Ovary (tissue), 9 donors: ENCODE results near the gene KNDC1. TPM values are rescaled to one million over a fixed set of nuclear protein-coding genes. Genes with fewer than 3 reads are reported as not detected.

Source experiments
- DNase-seq, 5 donors: peaks; one replicate each; pipeline ENCODE4 v3.0.0-alpha.2; 2019 to 2020
- H3K27ac ChIP-seq, 2 donors: fragments of 200-600 bp; one replicate each; pipeline versions ENCODE4 v1.5.1 to v1.8.0; 2019 to 2022
- H3K27me3 ChIP-seq: fragments of 200-600 bp; one replicate; pipeline ENCODE4 v1.8.0; 2022
- H3K36me3 ChIP-seq: fragments of 200-600 bp; sonication (generic); one replicate; pipeline ENCODE4 v1.5.1; 2019
- H3K4me1 ChIP-seq: one replicate; pipeline ENCODE4 v1.8.1; 2013; ENCODE audit warnings: mild to moderate bottlenecking, moderate library complexity; ENCODE audit not compliant: insufficient read depth
- H3K4me3 ChIP-seq: fragments of 200-600 bp; sonication (generic); one replicate; pipeline ENCODE4 v1.5.1; 2017
- H3K9me3 ChIP-seq, 2 donors: fragments of 200-600 bp in 1 of 2; sonication (generic) in 1 of 2; one replicate each; pipeline versions ENCODE4 v1.5.1 to v1.8.1; 2013 to 2019; ENCODE audit warnings: mild to moderate bottlenecking in 1 of 2, moderate library complexity in 1 of 2
- EP300 ChIP-seq: sonication (generic); formaldehyde crosslinking; IDR thresholded peaks from one replicate; pipeline ENCODE4 v1.6.1; 2017; ENCODE audit warnings: antibody characterized with exemption
- POLR2A ChIP-seq: fragments of 450-650 bp; IDR thresholded peaks from one replicate; pipeline ENCODE4 v1.6.1; 2017; ENCODE audit warnings: antibody characterized with exemption, mild to moderate bottlenecking, moderate library complexity
- WGBS, 3 donors: extraction: QIAGEN DNeasy Blood & Tissue Kit in 1 of 3; methylation state at CpG; one replicate each; pipeline versions ENCODE4 v1.1.5 to v1.1.7; 2013 to 2017; 5-methylcytosine and 5-hydroxymethylcytosine counted together
- intact Hi-C, 4 donors: fragments of 100-400 bp; cut with DNase I; formaldehyde crosslinking; loops; one replicate each; pipeline versions ENCODE4 v1.11.0 to v1.15.1; 2022 to 2023
- polyA plus RNA-seq, 2 donors: library from polyadenylated mRNA; stranded (reverse); fragments of 200-250 nt in 1 of 2; fragments of 350-450 nt in 1 of 2; fragmentation: Illumina TruSeq in 1 of 2; extraction: RNeasy Lipid Tissue Mini Kit (QIAGEN cat#74804) in 1 of 2; gene quantifications; one replicate each; pipeline ENCODE4 v1.2.3, GENCODE V29; 2013 to 2014
- total RNA-seq, 7 donors: library from RNA; depleted of rRNA in 2 of 7; stranded (reverse); fragments of >200 nt in 2 of 7; fragmentation: NEBNext Ultra II Directional in 3 of 7; extraction: Animal tissue kit (Norgen Biotek cat#: 25700) in 3 of 7; gene quantifications; one replicate each; pipeline versions ENCODE4 v1.1.0 to v1.2.4, GENCODE V29; 2016 to 2023
- TF ChIP-seq, protein P1 (sequence below), 3 donors: fragments of 450-650 bp in 2 of 3; fragments of 200-600 bp in 1 of 3; IDR thresholded peaks; one replicate each; pipeline versions ENCODE4 v1.5.1 to v1.8.0; 2016 to 2022; ENCODE audit warnings: antibody characterized with exemption in 3 of 3, mild to moderate bottlenecking in 1 of 3
- donor health status: DM: no; HTN: no; CAD: no; lungs with moderate emphysema.
- donor health status: DM: no; HTN: no; CAD: no.
- donor health status: Bipolar disorder and iron deficiency.
- donor health status: DM: yes; HTN: yes; CAD: no.
- donor health status: DM: no; HTN: no; CAD: no.
- donor health status: DM: yes; HTN: yes; CAD: no.

Gene KNDC1
- total and polyA plus RNA-seq, 9 donors = 0.67 to 34.9 (median 16.6) TPM

GRCh38 chr10:133212853-133213494 lies 53.0 kb downstream of the KNDC1 start:
- WGBS, 3 donors = 91 to 95% (median 93%) methylated on average over 19 to 20 of the region's 20 CpGs
- intact Hi-C loops = no loop called here
- TF ChIP-seq EP300 (no peak), POLR2A (no peak)
- TF ChIP-seq, protein P1, sequence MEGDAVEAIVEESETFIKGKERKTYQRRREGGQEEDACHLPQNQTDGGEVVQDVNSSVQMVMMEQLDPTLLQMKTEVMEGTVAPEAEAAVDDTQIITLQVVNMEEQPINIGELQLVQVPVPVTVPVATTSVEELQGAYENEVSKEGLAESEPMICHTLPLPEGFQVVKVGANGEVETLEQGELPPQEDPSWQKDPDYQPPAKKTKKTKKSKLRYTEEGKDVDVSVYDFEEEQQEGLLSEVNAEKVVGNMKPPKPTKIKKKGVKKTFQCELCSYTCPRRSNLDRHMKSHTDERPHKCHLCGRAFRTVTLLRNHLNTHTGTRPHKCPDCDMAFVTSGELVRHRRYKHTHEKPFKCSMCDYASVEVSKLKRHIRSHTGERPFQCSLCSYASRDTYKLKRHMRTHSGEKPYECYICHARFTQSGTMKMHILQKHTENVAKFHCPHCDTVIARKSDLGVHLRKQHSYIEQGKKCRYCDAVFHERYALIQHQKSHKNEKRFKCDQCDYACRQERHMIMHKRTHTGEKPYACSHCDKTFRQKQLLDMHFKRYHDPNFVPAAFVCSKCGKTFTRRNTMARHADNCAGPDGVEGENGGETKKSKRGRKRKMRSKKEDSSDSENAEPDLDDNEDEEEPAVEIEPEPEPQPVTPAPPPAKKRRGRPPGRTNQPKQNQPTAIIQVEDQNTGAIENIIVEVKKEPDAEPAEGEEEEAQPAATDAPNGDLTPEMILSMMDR (IDR thresholded peaks at IDR 0.05) = no peak
- Histone ChIP-seq H3K4me1 (no peaks in the 10 kb centered on the region), H3K9me3 (no peaks in the 10 kb centered on the region), H3K4me3 (no peak overlapping the region), H3K27ac (no peak overlapping the region), H3K27me3 (no peaks in the 10 kb centered on the region), H3K36me3 (no peaks in the 10 kb centered on the region)
- peak in 1 of 5 donors; percentile 23 for DNase-seq

- Histone ChIP-seq H3K9me3 (no peaks in the 10 kb centered on the region), H3K27me3 (no peaks in the 10 kb centered on the region), H3K27ac (no peak overlapping the region), H3K36me3 (no peaks in the 10 kb centered on the region), H3K4me1 (no peaks in the 10 kb centered on the region), H3K4me3 (no peak overlapping the region)
- TF ChIP-seq, protein P1 (IDR thresholded peaks at IDR 0.05) = no peak
- intact Hi-C loops = no loop called here
- 87 to 91% (median 87%) methylated on average over 31 to 32 of the region's 32 CpGs for WGBS, 3 donors
- DNase-seq = peak in 1 of 5 donors; percentile 23
These were observed 53.8 kb downstream of the KNDC1 start for GRCh38 chr10:133213641-133214467.

DNA sequence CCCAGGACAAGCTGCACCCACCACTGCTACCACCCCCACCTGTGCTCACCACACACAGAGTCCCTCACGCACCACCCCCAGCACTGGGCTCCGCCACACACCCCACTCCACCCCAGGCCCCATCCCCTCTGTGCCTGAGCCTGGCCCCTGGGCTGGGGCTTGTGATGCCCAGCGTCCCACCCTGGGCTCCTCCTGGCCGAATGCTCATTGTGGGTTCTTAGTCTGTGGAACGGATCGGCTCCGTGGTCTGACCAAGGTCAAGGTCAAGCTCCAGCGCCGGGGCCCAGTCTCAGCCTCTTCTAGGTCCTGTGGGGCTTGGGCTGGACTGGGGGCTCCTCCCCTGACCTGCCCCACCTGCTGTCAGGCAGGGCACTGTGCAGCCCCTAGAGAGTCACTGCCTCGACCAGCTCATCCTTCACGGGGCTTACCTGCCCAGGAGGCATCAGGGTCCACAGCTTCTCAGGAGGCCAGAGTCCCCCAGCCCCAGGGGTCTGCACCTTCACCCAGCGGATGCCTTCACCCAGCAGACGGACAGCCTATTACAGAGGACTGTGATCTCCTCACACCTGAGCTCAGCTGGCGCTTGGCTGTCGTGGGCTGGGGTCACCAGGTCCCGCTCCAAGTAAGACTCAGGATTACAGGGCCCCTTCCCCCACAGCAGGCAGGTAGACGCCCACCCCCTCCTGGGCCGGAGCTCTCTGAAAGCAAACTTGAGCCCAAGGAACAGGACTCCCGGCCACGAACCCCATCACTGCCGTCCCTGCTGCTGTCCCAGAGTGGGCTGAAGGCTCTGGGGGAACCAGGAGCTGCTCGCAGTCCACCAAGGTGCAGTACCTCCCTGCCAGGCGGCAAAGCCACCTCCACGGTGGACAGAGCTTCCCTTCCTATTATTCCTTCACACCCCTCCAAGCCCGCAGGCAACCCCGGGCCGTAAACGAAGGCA lies 54.7 kb downstream of the KNDC1 start:
- peak in 1 of 5 donors; percentile 28 for DNase-seq
- H3K4me3 ChIP-seq = no peak overlapping the region
- H3K36me3 ChIP-seq = no peaks in the 10 kb centered on the region
- H3K27ac ChIP-seq = no peak overlapping the region
- no peaks in the 10 kb centered on the region for H3K4me1 ChIP-seq
- H3K27me3 ChIP-seq = no peaks in the 10 kb centered on the region
- no peaks in the 10 kb centered on the region for H3K9me3 ChIP-seq
- WGBS, 3 donors = 72 to 80% (median 76%) methylated on average over 26 to 28 of the region's 28 CpGs
- TF ChIP-seq, protein P1 (IDR thresholded peaks at IDR 0.05) = no peak
- intact Hi-C loops = no loop called here

GRCh38 chr10:133215586-133215985 lies 55.6 kb downstream of the KNDC1 start:
- H3K9me3 ChIP-seq = no peaks in the 10 kb centered on the region
- peak in 1 of 5 donors; percentile 28 for DNase-seq
- WGBS, 3 donors = 90 to 94% (median 93%) methylated on average over 26 to 27 of the region's 27 CpGs
- H3K4me3 ChIP-seq = no peak overlapping the region
- TF ChIP-seq, protein P1 (IDR thresholded peaks at IDR 0.05) = no peak
- TF ChIP-seq POLR2A (no peak), EP300 (no peak)
- H3K27me3 ChIP-seq = no peaks in the 10 kb centered on the region
- intact Hi-C loops = no loop called here
- no peaks in the 10 kb centered on the region for H3K4me1 ChIP-seq
- no peaks in the 10 kb centered on the region for H3K36me3 ChIP-seq
- H3K27ac ChIP-seq = no peak overlapping the region
